HEK293 (cell line): ENCODE data around the gene TRAF7.

Experiments
- CTCF ChIA-PET: fragments of 350-600 bp; formaldehyde crosslinking; extraction: SDS; loops from one replicate; lab custom pipeline; 2021; ENCODE audit warnings: antibody characterized with exemption; lab: Yijun Ruan, JAX
- POLR2A ChIA-PET: fragments of 300-600 bp; formaldehyde crosslinking; extraction: SDS; loops from one replicate; lab custom pipeline; 2020; ENCODE audit warnings: antibody characterized with exemption, inconsistent platforms; lab: Yijun Ruan, JAX
- H3K27ac ChIP-seq: fragments of 200-500 bp; sonication (Bioruptor generic); 2 replicates; pipeline ENCODE4 v1.5.1; 2014; ENCODE audit warnings: low read depth, low read length, control low read depth, inconsistent platforms; ENCODE audit errors: extremely low read depth
- H3K36me3 ChIP-seq, 2 experiments: fragments of 200-500 bp in 1 of 2; sonication (Bioruptor generic) in 1 of 2; 1 replicate in 1 of 2; 2 replicates in 1 of 2; pipeline ENCODE4 v1.5.1; 2014 to 2017; ENCODE audit warnings: inconsistent platforms in 2 of 2, low read length in 2 of 2; ENCODE audit not compliant: control insufficient read depth in 2 of 2, insufficient read depth in 1 of 2
- H3K4me1 ChIP-seq: fragments of 200-500 bp; sonication (Bioruptor generic); 2 replicates; pipeline ENCODE4 v1.5.1; 2014; ENCODE audit warnings: mild to moderate bottlenecking, low read length, inconsistent platforms; ENCODE audit not compliant: control insufficient read depth, insufficient read depth
- H3K4me3 ChIP-seq: 2 replicates; pipeline ENCODE4 v1.5.1; 2011; ENCODE audit warnings: low read depth, mild to moderate bottlenecking, control low read depth, low read length, moderate library complexity
- H3K9me3 ChIP-seq: fragments of 200-500 bp; sonication (Bioruptor generic); 2 replicates; pipeline ENCODE4 v1.5.1; 2014; ENCODE audit warnings: low read depth, low read length, inconsistent platforms; ENCODE audit not compliant: control insufficient read depth, insufficient read depth
- GLIS2 ChIP-seq: fragments of 450-650 bp; formaldehyde crosslinking; IDR thresholded peaks from 2 replicates; pipeline ENCODE4 v1.5.1; 2016; ENCODE audit warnings: missing biosample characterization, missing genetic modification characterization
- KLF1 ChIP-seq: fragments of 450-650 bp; formaldehyde crosslinking; IDR thresholded peaks from 2 replicates; pipeline ENCODE4 v1.5.1; 2016; ENCODE audit warnings: missing biosample characterization, missing genetic modification characterization
- KLF10 ChIP-seq: fragments of 450-650 bp; IDR thresholded peaks from 2 replicates; pipeline ENCODE4 v1.5.1; 2018; ENCODE audit warnings: missing biosample characterization, mild to moderate bottlenecking, missing genetic modification characterization
- PATZ1 ChIP-seq: fragments of 450-650 bp; formaldehyde crosslinking; IDR thresholded peaks from 2 replicates; pipeline ENCODE4 v1.5.1; 2016; ENCODE audit warnings: missing biosample characterization, missing genetic modification characterization
- PBX3 ChIP-seq: sonication (generic); formaldehyde crosslinking; IDR thresholded peaks from 2 replicates; pipeline ENCODE4 v1.8.1; 2022; ENCODE audit warnings: mild to moderate bottlenecking, moderate library complexity, missing genetic modification reagents
- YY2 ChIP-seq: fragments of 450-650 bp; formaldehyde crosslinking; IDR thresholded peaks from 2 replicates; pipeline ENCODE4 v1.5.1; 2016; ENCODE audit warnings: missing biosample characterization, missing genetic modification characterization
- ZBTB20 ChIP-seq: fragments of 450-650 bp; formaldehyde crosslinking; IDR thresholded peaks from 2 replicates; pipeline ENCODE4 v1.5.1; 2016; ENCODE audit warnings: missing biosample characterization, missing genetic modification characterization
- ZBTB49 ChIP-seq: fragments of 450-650 bp; formaldehyde crosslinking; IDR thresholded peaks from 2 replicates; pipeline ENCODE4 v1.5.1; 2016; ENCODE audit warnings: missing biosample characterization, missing genetic modification characterization, low read depth
- ZBTB6 ChIP-seq: fragments of 450-650 bp; formaldehyde crosslinking; IDR thresholded peaks from 2 replicates; pipeline ENCODE4 v1.5.1; 2017; ENCODE audit warnings: missing biosample characterization, missing genetic modification characterization
- ZBTB8A ChIP-seq: fragments of 450-650 bp; formaldehyde crosslinking; IDR thresholded peaks from 2 replicates; pipeline ENCODE4 v1.5.1; 2016; ENCODE audit warnings: missing biosample characterization, missing genetic modification characterization
- ZNF133 ChIP-seq: fragments of 450-650 bp; formaldehyde crosslinking; IDR thresholded peaks from 2 replicates; pipeline ENCODE4 v1.5.1; 2016; ENCODE audit warnings: missing biosample characterization, missing genetic modification characterization
- ZNF148 ChIP-seq: fragments of 450-650 bp; formaldehyde crosslinking; IDR thresholded peaks from 2 replicates; pipeline ENCODE4 v1.5.0; 2017; ENCODE audit warnings: missing biosample characterization, missing genetic modification characterization, borderline replicate concordance
- ZNF19 ChIP-seq: fragments of 450-650 bp; formaldehyde crosslinking; IDR thresholded peaks from 2 replicates; pipeline ENCODE4; 2016; ENCODE audit warnings: missing biosample characterization, missing genetic modification characterization, low read depth
- ZNF202 ChIP-seq: fragments of 450-650 bp; formaldehyde crosslinking; IDR thresholded peaks from 2 replicates; pipeline ENCODE4 v1.5.1; 2016; ENCODE audit warnings: missing biosample characterization, missing genetic modification characterization, borderline replicate concordance
- ZNF335 ChIP-seq: fragments of 450-650 bp; formaldehyde crosslinking; conservative IDR thresholded peaks from 2 replicates; pipeline ENCODE4 v1.5.1; 2016; ENCODE audit warnings: missing biosample characterization, missing genetic modification characterization
- ZNF394 ChIP-seq: fragments of 450-650 bp; formaldehyde crosslinking; IDR thresholded peaks from 2 replicates; pipeline ENCODE4 v1.5.1; 2016; ENCODE audit warnings: missing biosample characterization, missing genetic modification characterization, mild to moderate bottlenecking, moderate library complexity, borderline replicate concordance
- ZNF423 ChIP-seq: fragments of 450-650 bp; formaldehyde crosslinking; IDR thresholded peaks from 2 replicates; pipeline ENCODE4 v1.5.1; 2016; ENCODE audit warnings: missing biosample characterization, missing genetic modification characterization
- ZNF48 ChIP-seq: fragments of 450-650 bp; formaldehyde crosslinking; IDR thresholded peaks from 2 replicates; pipeline ENCODE4 v1.5.1; 2016; ENCODE audit warnings: missing biosample characterization, missing genetic modification characterization
- ZNF510 ChIP-seq: fragments of 450-650 bp; formaldehyde crosslinking; IDR thresholded peaks from 2 replicates; pipeline ENCODE4 v1.5.1; 2018; ENCODE audit warnings: mild to moderate bottlenecking, missing genetic modification characterization, missing biosample characterization; ENCODE audit not compliant: insufficient replicate concordance
- ZNF600 ChIP-seq: fragments of 450-650 bp; formaldehyde crosslinking; IDR thresholded peaks from 2 replicates; pipeline ENCODE4 v1.5.1; 2016; ENCODE audit warnings: missing biosample characterization, missing genetic modification characterization

The TRAF7 gene

GRCh38 chr16:2210386-2211365 is 55.1 kb downstream of the TRAF7 start, which contains the start of gene BRICD5 (continued):
- TF ChIP-seq PATZ1 (tag by site-specific recombination) (peak; percentile 48), KLF10 (no peak), ZNF133 (no peak), YY2 (tag by site-specific recombination) (no peak), ZNF600 (tag by site-specific recombination) (0 out of 2 replicates have a peak, but pooled peaks have one; percentile 30), GLIS2 (tag by site-specific recombination) (peak; percentile 23; the same call in 1 of the 2 replicates), ZBTB49 (tag by site-specific recombination) (no peak), ZNF48 (no peak), ZBTB20 (tag by site-specific recombination) (no peak), ZNF423 (no peak), ZNF19 (tag by site-specific recombination) (no peak), ZNF335 (tag by site-specific recombination) (no peak), ZNF148 (tag by site-specific recombination) (no peak), ZBTB6 (tag by site-specific recombination) (no peak)
- TF ChIP-seq, all 188 proteins: peak for 5

GRCh38 chr16:2211923-2212347 is 56.4 kb downstream of the TRAF7 start:
- POLR2A ChIA-PET: interaction anchor here (0.8 to 1.8 kb wide), 6 partner anchors 10 to 57 kb away, joined by 3 to 8 read pairs (median 4); partner anchors contain the start of genes DNASE1L2, ECI1 and TRAF7
- H3K4me3 ChIP-seq: no peak overlapping the region
- CTCF ChIA-PET: no interaction called here
- 0 out of 2 replicates have a peak, but pooled peaks cover 2% of the 10 kb centered on the region for H3K4me1 ChIP-seq
- no peaks in the 10 kb centered on the region for H3K9me3 ChIP-seq
- TF ChIP-seq KLF1 (tag by site-specific recombination) (0 out of 2 replicates have a peak, but pooled peaks have one; percentile 30), ZNF202 (tag by site-specific recombination) (no peak), ZBTB8A (tag by site-specific recombination) (no peak), ZNF510 (no peak), PBX3 (CRISPR knock-in tag) (no peak), PATZ1 (tag by site-specific recombination) (peak; percentile 46; the same call in 1 of the 2 replicates), ZNF394 (tag by site-specific recombination) (peak; percentile 14; the same call in 1 of the 2 replicates)
- TF ChIP-seq, all 188 proteins: peak for 3
- Histone ChIP-seq H3K27ac (no peak overlapping the region), H3K36me3 (peaks cover 0 to 52% of the 10 kb centered on the region in 2 experiments; a peak in 1 of 3 replicates)
